Upper lobe of left lung (tissue), 4 donors: ENCODE data around the gene IL1RAPL2.

Source experiments
- POLR2A ChIP-seq, 4 donors: fragments of 450-650 bp; IDR thresholded peaks; one replicate each; pipeline ENCODE4 v1.5.1; 2016 to 2017; ENCODE audit warnings: antibody characterized with exemption in 4 of 4, mild to moderate bottlenecking in 2 of 4
- POLR2AphosphoS5 ChIP-seq, 2 donors: sonication (generic); formaldehyde crosslinking; IDR thresholded peaks; one replicate each; pipeline ENCODE4 v1.5.1; 2017; ENCODE audit warnings: antibody characterized with exemption in 2 of 2

DNA sequence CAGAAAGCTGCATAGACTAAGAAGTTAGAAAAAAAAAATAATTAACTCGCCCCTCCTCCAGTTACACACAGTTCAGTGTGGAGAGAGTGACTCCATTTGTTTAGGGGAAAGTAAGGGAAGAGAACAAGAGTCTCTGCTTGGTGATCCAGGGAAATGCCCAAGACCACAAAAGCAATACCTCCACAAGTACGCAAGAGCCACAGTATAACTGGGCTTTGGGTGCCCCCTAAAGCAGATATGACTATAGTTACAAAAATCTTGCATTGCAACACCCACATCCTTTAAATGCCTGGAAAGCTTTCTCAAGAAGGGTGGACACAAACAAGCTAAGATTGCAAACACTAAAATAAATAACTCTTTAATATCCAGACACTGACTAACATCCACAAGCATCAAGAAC, 1092.1 kb downstream of the IL1RAPL2 start:
- TF ChIP-seq POLR2A (IDR thresholded peaks at IDR 0.05) (no peak), POLR2AphosphoS5 (IDR thresholded peaks at IDR 0.05) (no peak)
